PC-9 (cell line): Measurements from ENCODE around the gene IPPK. TPM values are rescaled to one million over a fixed set of nuclear protein-coding genes. Genes with fewer than 3 reads are reported as not detected.

Source experiments
- BruUV-seq: library from RNA; stranded (reverse); fragments of 400-500 nt; replicated peaks from 2 replicates; lab custom pipeline; 2021; lab: Mats Ljungman, UMichigan
- CTCF ChIA-PET: fragments of 300-600 bp; sonication (Branson Sonifier 250); formaldehyde crosslinking; loops from one replicate; lab custom pipeline; 2022; ENCODE audit warnings: antibody characterized with exemption; lab: Charles Lee
- POLR2A ChIA-PET: fragments of 300-600 bp; sonication (Branson Sonifier 250); formaldehyde crosslinking; loops from one replicate; lab custom pipeline; 2022; ENCODE audit warnings: antibody characterized with exemption; ENCODE audit not compliant: unreplicated experiment; lab: Charles Lee
- DNase-seq, 2 experiments: peaks; one replicate each; pipeline versions ENCODE4 v3.0.0 to v3.0.0-alpha.2; 2015 to 2022; ENCODE audit warnings: mixed read lengths in 1 of 2
- H2AFZ ChIP-seq: fragments of 200-600 bp; sonication (generic); 2 replicates; pipeline ENCODE4 v1.8.1; 2017; ENCODE audit warnings: antibody characterized with exemption
- H3F3A ChIP-seq: fragments of 200-600 bp; sonication (generic); 2 replicates; pipeline ENCODE4 v1.8.1; 2017; ENCODE audit warnings: antibody characterized with exemption, mild to moderate bottlenecking, low read depth; ENCODE audit not compliant: insufficient read depth
- H3K27ac ChIP-seq: fragments of 200-600 bp; sonication (generic); 2 replicates; pipeline ENCODE4 v1.6.1; 2016; ENCODE audit warnings: mixed run types
- H3K27me3 ChIP-seq: fragments of 200-600 bp; sonication (generic); 2 replicates; pipeline ENCODE4 v1.6.1; 2016; ENCODE audit warnings: low read depth, mixed run types; ENCODE audit not compliant: insufficient read depth
- H3K36me3 ChIP-seq: fragments of 200-600 bp; sonication (generic); 2 replicates; pipeline ENCODE4 v1.6.1; 2016; ENCODE audit warnings: low read depth, mixed run types
- H3K4me1 ChIP-seq: fragments of 200-600 bp; sonication (generic); replicated peaks from 2 replicates; pipeline ENCODE4 v1.6.1; 2016; ENCODE audit warnings: mixed run types; ENCODE audit not compliant: insufficient read depth
- H3K4me2 ChIP-seq: fragments of 200-600 bp; sonication (generic); 2 replicates; pipeline ENCODE4 v1.6.1; 2017; ENCODE audit warnings: mixed run types
- H3K4me3 ChIP-seq: fragments of 200-600 bp; sonication (generic); 2 replicates; pipeline ENCODE4 v1.6.1; 2016; ENCODE audit warnings: mixed run types
- H3K79me2 ChIP-seq: fragments of 200-600 bp; sonication (generic); 2 replicates; pipeline ENCODE4 v1.6.1; 2017; ENCODE audit warnings: low read depth, mixed run types
- H3K9me2 ChIP-seq: fragments of 200-600 bp; sonication (generic); 2 replicates; pipeline ENCODE4 v1.8.1; 2017; ENCODE audit warnings: mild to moderate bottlenecking; ENCODE audit not compliant: insufficient read depth
- H3K9me3 ChIP-seq: fragments of 200-600 bp; sonication (generic); 2 replicates; pipeline ENCODE4 v1.8.1; 2016; ENCODE audit warnings: low read depth; ENCODE audit not compliant: insufficient read depth
- H4K20me1 ChIP-seq: fragments of 200-600 bp; sonication (generic); 2 replicates; pipeline ENCODE4 v1.8.1; 2017; ENCODE audit not compliant: insufficient read depth
- EZH2 ChIP-seq: fragments of 200-600 bp; sonication (generic); IDR thresholded peaks from 2 replicates; pipeline ENCODE4 v1.8.0; 2017; ENCODE audit warnings: antibody characterized with exemption, low read depth
- intact Hi-C: fragments of 100-400 bp; cut with micrococcal nuclease; formaldehyde crosslinking; loops from one replicate; pipeline ENCODE4 v1.10.0; 2022; ENCODE audit not compliant: unreplicated experiment
- total RNA-seq: library from RNA; stranded (reverse); gene quantifications from 2 replicates; pipeline ENCODE4 v1.2.3, GENCODE V29; 2021
- TF ChIP-seq, protein P1 (sequence below): fragments of 200-600 bp; sonication (generic); conservative IDR thresholded peaks from 2 replicates; pipeline ENCODE4 v1.6.1; 2017; ENCODE audit warnings: mixed run types, antibody characterized with exemption, mild to moderate bottlenecking, moderate library complexity

The IPPK gene
- total RNA-seq, 1 experiment from 2014 or later: 12.3 TPM

DNA sequence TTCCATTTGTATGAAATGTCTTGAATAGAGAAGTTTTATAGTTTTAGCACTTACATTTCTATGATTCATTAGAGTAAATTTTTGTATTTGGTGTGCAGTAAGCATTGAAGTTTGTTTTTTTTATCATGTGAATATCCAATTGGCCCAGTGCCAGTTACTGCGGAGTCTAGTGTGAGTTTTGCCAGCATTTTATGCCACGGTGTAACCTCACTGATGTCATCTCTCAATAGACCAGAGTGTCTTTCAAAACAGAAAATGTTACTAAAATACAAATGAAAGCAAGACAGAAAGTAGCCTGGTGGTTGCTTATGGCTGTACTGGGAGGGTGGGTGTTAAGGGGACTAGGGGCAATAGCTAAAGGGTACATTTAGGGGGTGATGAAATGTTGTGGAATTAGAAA is 62.8 kb downstream of the IPPK start:
- Histone ChIP-seq H3K36me3 (no peaks in the 10 kb centered on the region; the same call in 1 of the 2 replicates), H3K4me1 (no peaks in the 10 kb centered on the region), H3K4me3 (no peak overlapping the region), H3K9me2 (no peaks in the 10 kb centered on the region), H3K79me2 (no peaks in the 10 kb centered on the region), H3K9me3 (no peaks in the 10 kb centered on the region; the same call in 1 of the 2 replicates), H3F3A (no peaks in the 10 kb centered on the region; the same call in 1 of the 2 replicates), H4K20me1 (no peaks in the 10 kb centered on the region), H3K27ac (no peak overlapping the region), H2AFZ (no peak overlapping the region), H3K27me3 (no peaks in the 10 kb centered on the region), H3K4me2 (no peak overlapping the region)
- BruUV-seq: no TSS peak
- intact Hi-C loops: no loop called here
- POLR2A ChIA-PET: no interaction called here
- TF ChIP-seq, protein P1, sequence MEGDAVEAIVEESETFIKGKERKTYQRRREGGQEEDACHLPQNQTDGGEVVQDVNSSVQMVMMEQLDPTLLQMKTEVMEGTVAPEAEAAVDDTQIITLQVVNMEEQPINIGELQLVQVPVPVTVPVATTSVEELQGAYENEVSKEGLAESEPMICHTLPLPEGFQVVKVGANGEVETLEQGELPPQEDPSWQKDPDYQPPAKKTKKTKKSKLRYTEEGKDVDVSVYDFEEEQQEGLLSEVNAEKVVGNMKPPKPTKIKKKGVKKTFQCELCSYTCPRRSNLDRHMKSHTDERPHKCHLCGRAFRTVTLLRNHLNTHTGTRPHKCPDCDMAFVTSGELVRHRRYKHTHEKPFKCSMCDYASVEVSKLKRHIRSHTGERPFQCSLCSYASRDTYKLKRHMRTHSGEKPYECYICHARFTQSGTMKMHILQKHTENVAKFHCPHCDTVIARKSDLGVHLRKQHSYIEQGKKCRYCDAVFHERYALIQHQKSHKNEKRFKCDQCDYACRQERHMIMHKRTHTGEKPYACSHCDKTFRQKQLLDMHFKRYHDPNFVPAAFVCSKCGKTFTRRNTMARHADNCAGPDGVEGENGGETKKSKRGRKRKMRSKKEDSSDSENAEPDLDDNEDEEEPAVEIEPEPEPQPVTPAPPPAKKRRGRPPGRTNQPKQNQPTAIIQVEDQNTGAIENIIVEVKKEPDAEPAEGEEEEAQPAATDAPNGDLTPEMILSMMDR: no peak
- no peak for TF ChIP-seq EZH2
- CTCF ChIA-PET: no interaction called here
- no peak for DNase-seq

DNA sequence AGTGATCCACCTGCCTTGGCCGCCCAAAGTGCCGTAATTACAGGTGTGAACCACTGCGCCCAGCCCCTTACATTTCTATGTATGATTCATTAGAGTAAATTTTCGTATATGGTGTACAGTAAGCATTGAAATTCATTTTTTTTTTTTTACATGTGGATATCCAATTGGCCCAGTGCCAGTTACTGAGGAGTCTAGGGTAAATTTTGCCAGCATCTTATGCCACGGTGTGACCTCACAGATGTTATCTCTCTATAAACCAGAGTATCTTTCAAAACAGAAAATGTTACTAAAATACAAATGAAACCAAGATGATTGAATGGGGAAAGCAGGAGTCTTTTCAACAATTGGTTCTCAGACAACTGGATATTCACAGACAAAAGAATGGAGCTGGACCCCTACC is 64.7 kb downstream of the IPPK start:
- TF ChIP-seq, protein P1: no peak
- no peak for TF ChIP-seq EZH2
- H3K79me2 ChIP-seq: no peaks in the 10 kb centered on the region
- ChIA-PET CTCF (no interaction called here), POLR2A (interaction anchor here (1.0 kb wide), 1 partner anchor 204 kb away, joined by 5 read pairs; no protein-coding TSS in a partner anchor)
- H3K36me3 ChIP-seq: no peaks in the 10 kb centered on the region
- H2AFZ ChIP-seq: no peak overlapping the region
- no peak overlapping the region for H3K27ac ChIP-seq
- no peak overlapping the region for H3K4me3 ChIP-seq
- DNase-seq: no peak
- no peaks in the 10 kb centered on the region for H3K9me2 ChIP-seq
- intact Hi-C loops: no loop called here
- H3F3A ChIP-seq: no peaks in the 10 kb centered on the region; the same call in 1 of the 2 replicates
- H4K20me1 ChIP-seq: no peaks in the 10 kb centered on the region
- no peaks in the 10 kb centered on the region for H3K4me1 ChIP-seq
- no TSS peak for BruUV-seq
- no peaks in the 10 kb centered on the region; the same call in 1 of the 2 replicates for H3K9me3 ChIP-seq
- H3K27me3 ChIP-seq: no peaks in the 10 kb centered on the region
- H3K4me2 ChIP-seq: no peak overlapping the region

DNA sequence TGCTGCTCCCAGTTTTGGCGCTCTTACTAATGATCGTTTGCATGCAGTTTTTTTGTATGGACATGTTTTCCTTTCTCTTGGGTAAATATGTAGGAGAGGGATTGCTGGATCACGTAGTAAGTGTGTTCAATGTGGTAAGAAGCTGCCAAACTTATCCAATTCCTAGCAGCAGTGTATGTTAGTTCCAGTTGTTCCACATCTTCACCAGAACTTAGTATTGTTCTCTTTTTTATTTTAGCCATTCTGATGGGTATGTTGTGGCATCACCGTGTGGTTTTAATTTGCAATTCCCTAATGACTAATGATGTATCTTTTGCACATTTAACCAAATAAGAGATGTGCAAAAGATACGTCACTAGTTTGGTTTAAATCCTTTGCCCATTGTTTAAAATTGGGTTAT is 65.9 kb downstream of the IPPK start:
- H3K27me3 ChIP-seq: no peaks in the 10 kb centered on the region
- no peaks in the 10 kb centered on the region for H3K4me1 ChIP-seq
- intact Hi-C loops: no loop called here
- DNase-seq: no peak
- ChIA-PET POLR2A (interaction anchor here (0.6 kb wide), 1 partner anchor 66 kb away, joined by 4 read pairs; no protein-coding TSS in a partner anchor), CTCF (no interaction called here)
- BruUV-seq: no TSS peak
- no peaks in the 10 kb centered on the region for H4K20me1 ChIP-seq
- H3K79me2 ChIP-seq: no peaks in the 10 kb centered on the region
- no peaks in the 10 kb centered on the region for H3K36me3 ChIP-seq
- H3K9me2 ChIP-seq: no peaks in the 10 kb centered on the region
- no peak overlapping the region for H3K4me2 ChIP-seq
- no peak overlapping the region for H3K27ac ChIP-seq
- H3K9me3 ChIP-seq: no peaks in the 10 kb centered on the region; the same call in 1 of the 2 replicates
- no peak overlapping the region for H2AFZ ChIP-seq
- no peak overlapping the region for H3K4me3 ChIP-seq
- H3F3A ChIP-seq: no peaks in the 10 kb centered on the region; the same call in 1 of the 2 replicates
- TF ChIP-seq EZH2: no peak
- TF ChIP-seq, protein P1: no peak
